ENCODE measurements around the gene SCGB3A1.

SCGB3A1 gene

GRCh38 chr5:180618829-180619562, 27.7 kb upstream of the SCGB3A1 start:
- peak overlapping the region; percentile 42 for H3K4me3 ChIP-seq (ENCODE audit: low read depth, low read length)
- peak; percentile 41 for TF ChIP-seq CTCF (IDR thresholded peaks at IDR 0.05; ENCODE audit: low read depth, low read length)

- H3K4me3 ChIP-seq (ENCODE audit: low read depth, low read length), result peak overlapping the region; percentile 42
- no peak for TF ChIP-seq CTCF (IDR thresholded peaks at IDR 0.05; ENCODE audit: low read depth, low read length)
These were observed 27.2 kb upstream of the SCGB3A1 start for GRCh38 chr5:180618487-180618828.

GRCh38 chr5:180613814-180614188, 22.5 kb upstream of the SCGB3A1 start:
- H3K4me3 ChIP-seq (ENCODE audit: low read depth, low read length), result no peak overlapping the region
- no peak for TF ChIP-seq CTCF (IDR thresholded peaks at IDR 0.05; ENCODE audit: low read depth, low read length)

- no peak overlapping the region for H3K4me3 ChIP-seq (ENCODE audit: low read depth, low read length)
- TF ChIP-seq CTCF (IDR thresholded peaks at IDR 0.05; ENCODE audit: low read depth, low read length), result no peak
These were observed 22.0 kb upstream of the SCGB3A1 start for GRCh38 chr5:180613188-180613813.

- no peak for TF ChIP-seq CTCF (IDR thresholded peaks at IDR 0.05; ENCODE audit: low read depth, low read length)
- H3K4me3 ChIP-seq (ENCODE audit: low read depth, low read length), result no peak overlapping the region
These were observed 21.4 kb upstream of the SCGB3A1 start for GRCh38 chr5:180612683-180613082.

- no peak for TF ChIP-seq CTCF (IDR thresholded peaks at IDR 0.05; ENCODE audit: low read depth, low read length)
- H3K4me3 ChIP-seq (ENCODE audit: low read depth, low read length), result no peak overlapping the region
These were observed 20.0 kb upstream of the SCGB3A1 start for GRCh38 chr5:180611140-180611850.
